Measurements from ENCODE around the gene GRAMD2A. TPM values are rescaled to one million over a fixed set of nuclear protein-coding genes. Genes with fewer than 3 reads are reported as not detected.

The GRAMD2A gene
- total and polyA plus RNA-seq, 10 of the 15 experiments (the other 5 are each of a cell fraction or from before 2014, with no cell fraction given): 0.02 to 0.35 TPM; not detected in 8

DNA sequence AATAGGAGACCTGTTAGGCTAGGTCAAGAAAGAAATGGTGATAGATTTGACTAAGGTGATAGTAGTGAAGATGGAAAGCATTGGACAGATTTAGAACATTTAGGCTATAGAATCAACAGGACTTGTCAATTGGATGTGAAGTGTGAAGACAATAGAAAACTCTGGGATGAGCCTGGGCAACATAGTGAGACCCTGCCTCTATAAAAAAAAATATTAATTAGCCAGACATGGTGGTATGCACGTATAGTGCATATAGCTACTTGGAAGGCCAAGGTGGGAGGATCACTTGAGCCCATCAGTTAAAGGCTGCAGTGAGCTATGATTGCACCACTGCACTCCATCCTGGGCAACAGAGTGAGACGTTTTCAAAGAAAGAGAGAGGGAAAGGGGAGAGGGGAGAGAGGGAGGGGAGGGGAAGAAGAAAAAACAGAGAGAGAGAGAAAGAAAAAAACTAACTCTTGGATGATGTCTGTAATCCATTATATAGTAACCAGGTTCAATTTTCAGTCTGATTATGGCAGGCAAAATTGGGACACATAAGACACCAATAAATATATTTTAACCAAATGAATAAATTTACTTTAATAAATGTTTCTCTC lies 69.8 kb downstream of the GRAMD2A start:
- 0% methylated on average over 2 of the region's 2 CpGs for WGBS (ENCODE audit: insufficient coverage, insufficient replicate concordance, low lambda C conversion rate, missing lambda C conversion rate)
- TF ChIP-seq, protein P1, sequence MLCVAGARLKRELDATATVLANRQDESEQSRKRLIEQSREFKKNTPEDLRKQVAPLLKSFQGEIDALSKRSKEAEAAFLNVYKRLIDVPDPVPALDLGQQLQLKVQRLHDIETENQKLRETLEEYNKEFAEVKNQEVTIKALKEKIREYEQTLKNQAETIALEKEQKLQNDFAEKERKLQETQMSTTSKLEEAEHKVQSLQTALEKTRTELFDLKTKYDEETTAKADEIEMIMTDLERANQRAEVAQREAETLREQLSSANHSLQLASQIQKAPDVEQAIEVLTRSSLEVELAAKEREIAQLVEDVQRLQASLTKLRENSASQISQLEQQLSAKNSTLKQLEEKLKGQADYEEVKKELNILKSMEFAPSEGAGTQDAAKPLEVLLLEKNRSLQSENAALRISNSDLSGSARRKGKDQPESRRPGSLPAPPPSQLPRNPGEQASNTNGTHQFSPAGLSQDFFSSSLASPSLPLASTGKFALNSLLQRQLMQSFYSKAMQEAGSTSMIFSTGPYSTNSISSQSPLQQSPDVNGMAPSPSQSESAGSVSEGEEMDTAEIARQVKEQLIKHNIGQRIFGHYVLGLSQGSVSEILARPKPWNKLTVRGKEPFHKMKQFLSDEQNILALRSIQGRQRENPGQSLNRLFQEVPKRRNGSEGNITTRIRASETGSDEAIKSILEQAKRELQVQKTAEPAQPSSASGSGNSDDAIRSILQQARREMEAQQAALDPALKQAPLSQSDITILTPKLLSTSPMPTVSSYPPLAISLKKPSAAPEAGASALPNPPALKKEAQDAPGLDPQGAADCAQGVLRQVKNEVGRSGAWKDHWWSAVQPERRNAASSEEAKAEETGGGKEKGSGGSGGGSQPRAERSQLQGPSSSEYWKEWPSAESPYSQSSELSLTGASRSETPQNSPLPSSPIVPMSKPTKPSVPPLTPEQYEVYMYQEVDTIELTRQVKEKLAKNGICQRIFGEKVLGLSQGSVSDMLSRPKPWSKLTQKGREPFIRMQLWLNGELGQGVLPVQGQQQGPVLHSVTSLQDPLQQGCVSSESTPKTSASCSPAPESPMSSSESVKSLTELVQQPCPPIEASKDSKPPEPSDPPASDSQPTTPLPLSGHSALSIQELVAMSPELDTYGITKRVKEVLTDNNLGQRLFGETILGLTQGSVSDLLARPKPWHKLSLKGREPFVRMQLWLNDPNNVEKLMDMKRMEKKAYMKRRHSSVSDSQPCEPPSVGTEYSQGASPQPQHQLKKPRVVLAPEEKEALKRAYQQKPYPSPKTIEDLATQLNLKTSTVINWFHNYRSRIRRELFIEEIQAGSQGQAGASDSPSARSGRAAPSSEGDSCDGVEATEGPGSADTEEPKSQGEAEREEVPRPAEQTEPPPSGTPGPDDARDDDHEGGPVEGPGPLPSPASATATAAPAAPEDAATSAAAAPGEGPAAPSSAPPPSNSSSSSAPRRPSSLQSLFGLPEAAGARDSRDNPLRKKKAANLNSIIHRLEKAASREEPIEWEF (IDR thresholded peaks at IDR 0.05; ENCODE audit: insufficient replicate concordance, low read depth, low read length): no peak
- TF ChIP-seq BHLHE40 (IDR thresholded peaks at IDR 0.05; ENCODE audit: borderline replicate concordance in 1 of 2, low read depth in 2 of 2, low read length in 1 of 2) (no peak), NR2F1 (conservative IDR thresholded peaks at IDR 0.05) (no peak), ZNF384 (IDR thresholded peaks at IDR 0.05; ENCODE audit: borderline replicate concordance, low read depth, low read length) (no peak), EZH2 (IDR thresholded peaks at IDR 0.05; ENCODE audit: borderline replicate concordance, control insufficient read depth, low read depth, low read length) (no peak), IKZF1 (conservative IDR thresholded peaks at IDR 0.05) (no peak), RUNX3 (IDR thresholded peaks at IDR 0.05; ENCODE audit: low read length) (no peak), WRNIP1 (IDR thresholded peaks at IDR 0.05; ENCODE audit: borderline replicate concordance, low read depth, low read length) (no peak), TARDBP (IDR thresholded peaks at IDR 0.05; ENCODE audit: borderline replicate concordance) (no peak), PML (IDR thresholded peaks at IDR 0.05; ENCODE audit: low read length) (no peak), KAT2A (conservative IDR thresholded peaks at IDR 0.05; ENCODE audit: control insufficient read depth, low read depth, low read length) (no peak), EGR1 (IDR thresholded peaks at IDR 0.05; ENCODE audit: borderline replicate concordance in 1 of 2, low read depth in 2 of 2, low read length in 2 of 2) (no peak), ZNF622 (IDR thresholded peaks at IDR 0.05) (no peak), BMI1 (IDR thresholded peaks at IDR 0.05; ENCODE audit: borderline replicate concordance) (no peak)
- TF ChIP-seq, protein P2, sequence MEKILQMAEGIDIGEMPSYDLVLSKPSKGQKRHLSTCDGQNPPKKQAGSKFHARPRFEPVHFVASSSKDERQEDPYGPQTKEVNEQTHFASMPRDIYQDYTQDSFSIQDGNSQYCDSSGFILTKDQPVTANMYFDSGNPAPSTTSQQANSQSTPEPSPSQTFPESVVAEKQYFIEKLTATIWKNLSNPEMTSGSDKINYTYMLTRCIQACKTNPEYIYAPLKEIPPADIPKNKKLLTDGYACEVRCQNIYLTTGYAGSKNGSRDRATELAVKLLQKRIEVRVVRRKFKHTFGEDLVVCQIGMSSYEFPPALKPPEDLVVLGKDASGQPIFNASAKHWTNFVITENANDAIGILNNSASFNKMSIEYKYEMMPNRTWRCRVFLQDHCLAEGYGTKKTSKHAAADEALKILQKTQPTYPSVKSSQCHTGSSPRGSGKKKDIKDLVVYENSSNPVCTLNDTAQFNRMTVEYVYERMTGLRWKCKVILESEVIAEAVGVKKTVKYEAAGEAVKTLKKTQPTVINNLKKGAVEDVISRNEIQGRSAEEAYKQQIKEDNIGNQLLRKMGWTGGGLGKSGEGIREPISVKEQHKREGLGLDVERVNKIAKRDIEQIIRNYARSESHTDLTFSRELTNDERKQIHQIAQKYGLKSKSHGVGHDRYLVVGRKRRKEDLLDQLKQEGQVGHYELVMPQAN (conservative IDR thresholded peaks at IDR 0.05): no peak
- ChIA-PET RAD21 (ENCODE audit: unreplicated experiment) (interaction anchor here (1.4 to 1.7 kb wide), 2 partner anchors 10 to 26 kb away, joined by 4 read pairs; partner anchors contain the start of genes MYO9A and SENP8), SMC1A (ENCODE audit: uncharacterized antibody, unreplicated experiment) (interaction anchor here (0.8 to 2.8 kb wide), 5 partner anchors 10 to 342 kb away, joined by 3 to 8 read pairs (median 4); partner anchors contain the start of genes MYO9A and SENP8), CTCF (interaction anchor here (0.7 to 1.0 kb wide), 3 partner anchors 14 to 99 kb away, joined by 3 read pairs; no protein-coding TSS in a partner anchor), POLR2A (interaction anchor here (0.6 to 1.5 kb wide), 3 partner anchors 9 to 29 kb away, joined by 3 to 9 read pairs (median 4); partner anchors contain the start of genes MYO9A and SENP8)
- no peak for DNase-seq (ENCODE audit: low read depth, low spot score)
- Histone ChIP-seq H3K27ac (ENCODE audit: control insufficient read depth, insufficient read depth) (no peak overlapping the region), H3K79me2 (ENCODE audit: control insufficient read depth, insufficient read depth, low read length) (no peaks in the 10 kb centered on the region), H3K4me1 (ENCODE audit: control insufficient read depth, insufficient read depth, low read length) (0 out of 2 replicates have a peak, but pooled peaks cover 3% of the 10 kb centered on the region), H3K4me3 (no peak overlapping the region), H3K36me3 (ENCODE audit: control insufficient read depth in 2 of 2, insufficient read depth in 2 of 2, low read length in 1 of 2) (no peaks in the 10 kb centered on the region), H3K27me3 (replicated peaks in 1 of 2; ENCODE audit: control insufficient read depth in 2 of 2, insufficient read depth in 2 of 2, low read length in 1 of 2) (no peaks in the 10 kb centered on the region), H2AFZ (ENCODE audit: control insufficient read depth, low read depth, low read length) (no peak overlapping the region), H3K9ac (ENCODE audit: control insufficient read depth, insufficient read depth, low read length) (no peak overlapping the region), H3K9me3 (replicated peaks; ENCODE audit: control insufficient read depth, insufficient read depth, low read length) (no peaks in the 10 kb centered on the region), H3K4me2 (ENCODE audit: control insufficient read depth, insufficient read depth) (no peak overlapping the region), H4K20me1 (ENCODE audit: control insufficient read depth, insufficient read depth) (no peaks in the 10 kb centered on the region)
- intact Hi-C loops (cut with micrococcal nuclease; ENCODE audit: unreplicated experiment): no loop called here
- ATAC-seq: no peak
- in situ Hi-C loops (cut with MboI): no loop called here
- no peak for FAIRE-seq
- no TSS peak for BruUV-seq (replicated peaks)
